NOMO-1 treated with DMSO at 0.1 percent for 48 hours (cell line): Measurements from ENCODE around the gene C10orf67.

Experiments used
- DNase-seq: peaks from one replicate; lab custom pipeline; 2025; ENCODE audit not compliant: unreplicated experiment; lab: John Stamatoyannopoulos, UW

C10orf67 gene

DNA sequence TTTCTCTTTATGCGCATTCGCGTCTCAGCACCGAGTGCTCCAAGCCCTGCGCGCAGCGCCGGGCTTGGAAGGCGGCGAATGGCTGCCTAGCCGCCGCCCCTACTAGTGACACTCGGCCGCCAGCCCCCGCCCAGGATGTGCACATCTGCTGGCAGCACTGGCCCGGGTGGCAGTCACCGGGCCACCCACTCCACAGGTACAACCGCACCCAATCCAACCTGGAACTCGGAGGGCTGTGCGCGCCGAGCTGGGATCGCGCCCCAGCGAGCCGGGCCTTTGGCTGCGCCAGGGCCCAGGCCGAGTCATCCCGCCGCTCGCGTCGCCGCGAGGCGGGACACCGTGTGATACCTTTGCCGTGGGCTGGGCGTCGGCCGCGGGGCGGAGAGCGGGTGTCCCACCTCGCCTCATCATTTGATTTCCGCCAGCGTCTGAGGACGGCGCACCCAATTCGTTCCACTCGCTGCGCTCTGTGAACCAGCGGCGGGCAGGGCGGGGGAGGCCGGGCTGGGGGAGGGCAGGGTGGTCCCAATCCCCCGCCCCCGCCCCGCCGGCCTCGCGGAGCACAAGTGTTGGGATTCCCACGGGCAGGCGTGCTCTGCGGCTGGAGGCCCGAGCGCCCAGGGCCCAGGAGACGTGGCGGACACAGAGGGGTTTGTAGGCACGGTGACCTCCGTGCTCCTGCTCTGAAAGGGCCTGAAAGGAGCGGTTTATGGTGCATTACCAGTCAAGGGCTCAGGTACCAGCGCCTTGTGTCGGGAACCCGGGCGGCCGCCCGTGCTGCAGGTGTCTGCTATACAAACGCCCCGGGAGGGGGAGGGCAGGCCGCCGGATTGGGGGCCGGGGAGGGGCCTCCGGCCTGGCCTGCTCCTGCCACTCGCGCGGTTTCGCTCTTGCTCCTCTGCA lies 170.3 kb downstream of the C10orf67 start:
- no peak for DNase-seq

DNA sequence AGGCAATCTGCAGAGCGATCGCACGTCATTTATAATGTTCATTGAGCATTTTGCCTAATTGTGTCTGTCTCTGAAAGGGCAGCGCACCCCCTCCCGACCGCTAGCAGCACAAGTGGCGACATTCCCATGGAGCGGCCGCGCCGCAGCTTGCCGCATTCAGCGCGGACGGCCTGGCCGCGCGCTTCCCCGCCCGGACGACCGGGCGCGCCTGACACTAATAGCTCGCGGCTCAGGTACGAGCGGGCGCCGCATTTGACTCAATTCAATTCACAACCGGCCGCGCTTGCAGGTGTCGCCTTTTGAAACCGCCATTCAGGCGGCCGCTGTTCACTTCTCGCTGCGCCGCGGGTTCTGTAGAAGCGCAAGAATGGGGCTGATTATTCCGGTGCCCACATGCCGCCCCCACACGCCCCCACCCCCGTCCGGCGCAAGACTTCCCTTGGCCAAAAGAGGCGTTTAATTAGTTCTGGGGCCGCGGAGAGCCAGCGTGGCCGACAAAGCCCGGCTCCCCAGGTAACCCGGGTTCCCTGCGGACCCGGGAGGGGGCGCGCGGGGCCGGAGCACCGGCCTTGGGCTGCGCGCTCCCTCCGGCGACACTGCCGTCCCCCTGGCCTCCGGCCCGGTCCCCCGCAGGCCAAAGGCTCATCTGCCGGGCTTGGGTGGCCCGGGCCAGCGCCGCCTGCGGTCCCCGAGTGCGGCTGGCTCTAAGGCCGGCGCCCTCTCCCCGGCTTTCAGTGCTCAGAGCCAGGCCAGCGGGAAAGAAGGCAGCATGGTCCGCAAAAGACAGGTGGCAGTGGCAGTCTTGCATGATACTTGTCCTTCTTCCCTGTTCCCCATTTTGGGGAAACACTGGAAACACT lies 171.2 kb downstream of the C10orf67 start:
- DNase-seq, result no peak

DNA sequence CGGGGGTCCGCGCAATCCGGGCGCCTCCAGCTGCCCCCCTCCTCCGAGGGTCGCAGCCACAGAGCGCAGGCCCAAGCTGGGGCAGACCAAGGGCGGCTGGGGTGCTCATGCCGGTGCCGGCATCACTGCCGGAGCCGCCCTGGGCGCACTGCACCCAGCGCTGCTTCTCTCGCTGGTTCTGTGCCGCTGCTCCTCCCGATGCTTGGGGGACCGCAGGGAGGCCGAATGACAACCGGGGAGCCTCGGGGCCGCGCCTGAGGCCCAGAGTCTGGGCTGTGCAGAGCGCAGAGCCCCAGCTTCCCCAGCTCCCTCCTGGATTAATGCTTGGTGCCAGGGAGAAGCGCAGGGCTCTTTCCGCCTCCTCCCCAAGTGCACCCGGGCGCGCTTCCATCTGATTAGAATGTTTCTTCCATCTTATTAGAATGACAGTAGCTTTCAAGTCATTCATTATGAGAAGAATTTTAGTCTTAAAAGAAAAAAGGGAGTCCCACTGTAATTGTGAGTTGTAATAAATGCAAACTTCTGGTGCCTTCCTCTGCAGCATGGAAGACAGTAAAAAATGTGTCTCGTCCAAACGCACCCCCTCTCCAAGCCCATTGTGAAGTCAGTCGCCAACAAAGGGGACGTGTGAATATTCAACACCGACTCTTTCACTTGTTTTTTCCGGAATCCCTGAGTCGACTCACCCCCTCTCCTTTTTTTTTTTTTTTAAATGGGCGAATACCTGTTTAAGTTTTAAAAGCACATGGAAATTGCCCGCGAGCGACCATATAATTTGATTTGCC lies 172.0 kb downstream of the C10orf67 start:
- DNase-seq, result no peak

DNA sequence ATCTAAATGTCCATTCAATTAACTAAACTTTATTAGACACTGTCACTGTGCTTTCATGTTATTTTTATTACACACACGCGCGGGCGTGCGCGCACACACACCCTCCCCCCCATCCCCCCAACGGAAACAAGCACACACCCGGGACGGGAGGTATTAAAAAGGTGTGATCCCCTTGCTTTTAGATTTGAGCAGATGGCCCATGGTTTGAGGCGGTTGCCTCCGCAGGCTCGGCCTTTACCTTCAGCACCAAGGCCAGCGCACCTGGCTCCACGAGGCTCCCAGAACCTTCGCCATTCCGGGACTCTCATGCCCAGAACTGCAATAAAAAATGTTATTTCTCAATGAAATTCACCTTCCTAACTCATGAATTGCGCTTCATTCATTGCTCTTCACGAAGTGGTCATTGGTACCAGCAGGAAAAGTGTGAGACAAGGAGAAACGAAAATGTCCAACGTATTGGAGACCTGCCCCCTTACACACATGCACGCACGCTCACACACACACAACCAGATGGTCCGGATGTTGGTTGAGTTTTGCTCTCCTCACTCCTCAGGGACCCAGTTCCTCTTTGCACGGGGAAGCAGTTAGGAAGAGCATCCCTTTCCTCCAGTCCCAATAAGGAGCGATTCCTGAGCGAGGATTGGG lies 173.2 kb downstream of the C10orf67 start:
- DNase-seq, result no peak

DNA sequence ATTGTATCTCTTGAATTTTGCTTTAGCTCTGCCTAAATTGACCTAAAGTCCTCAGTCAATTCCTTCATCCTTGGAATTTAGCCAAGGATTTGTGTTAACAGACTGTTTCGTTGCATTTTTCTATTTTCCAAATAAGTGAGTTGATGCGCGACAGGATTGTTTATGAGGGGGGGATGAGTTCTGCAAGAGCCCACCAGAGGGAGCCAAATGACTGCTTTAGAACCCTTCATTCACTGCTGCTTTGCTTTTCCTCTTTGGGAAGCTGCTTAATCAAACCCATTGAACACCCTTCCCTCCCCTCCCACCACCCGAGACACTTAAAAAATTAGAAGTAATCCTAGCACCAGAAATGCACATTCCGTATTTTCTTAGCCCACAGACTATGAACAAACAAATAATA lies 186.2 kb downstream of the C10orf67 start:
- DNase-seq, result peak; percentile 57

DNA sequence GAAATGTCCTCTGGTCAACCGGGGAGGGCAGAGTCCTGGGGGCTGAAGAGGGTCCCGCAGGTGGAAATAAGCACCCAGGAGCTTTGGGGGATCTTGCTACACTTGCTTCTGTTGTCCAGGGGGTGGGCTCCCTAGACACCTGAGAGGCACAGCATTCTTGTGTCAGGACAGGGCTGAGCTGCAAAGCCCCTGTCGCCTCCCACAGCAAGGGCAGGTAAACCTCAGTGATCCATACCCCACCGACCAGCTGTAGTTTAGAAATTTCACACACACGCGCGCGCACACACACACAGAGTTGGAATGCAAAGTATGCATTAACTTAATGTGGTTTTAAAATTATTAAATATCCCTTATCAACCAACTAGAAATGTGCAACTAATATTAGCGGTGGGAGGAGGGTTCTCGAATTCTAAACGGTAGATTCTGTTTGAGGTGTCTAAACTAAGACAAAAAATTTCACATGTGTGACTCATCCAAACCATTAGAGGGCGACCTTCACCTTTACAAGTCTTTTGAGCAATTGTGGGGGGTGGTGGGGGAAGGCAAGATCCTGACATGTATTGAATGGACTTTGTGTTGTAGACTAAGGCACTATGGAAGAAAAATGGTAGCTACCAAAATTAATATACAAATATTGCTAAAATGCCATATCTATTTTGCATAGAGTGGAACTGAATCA lies 186.8 kb downstream of the C10orf67 start:
- peak; percentile 57 for DNase-seq

DNA sequence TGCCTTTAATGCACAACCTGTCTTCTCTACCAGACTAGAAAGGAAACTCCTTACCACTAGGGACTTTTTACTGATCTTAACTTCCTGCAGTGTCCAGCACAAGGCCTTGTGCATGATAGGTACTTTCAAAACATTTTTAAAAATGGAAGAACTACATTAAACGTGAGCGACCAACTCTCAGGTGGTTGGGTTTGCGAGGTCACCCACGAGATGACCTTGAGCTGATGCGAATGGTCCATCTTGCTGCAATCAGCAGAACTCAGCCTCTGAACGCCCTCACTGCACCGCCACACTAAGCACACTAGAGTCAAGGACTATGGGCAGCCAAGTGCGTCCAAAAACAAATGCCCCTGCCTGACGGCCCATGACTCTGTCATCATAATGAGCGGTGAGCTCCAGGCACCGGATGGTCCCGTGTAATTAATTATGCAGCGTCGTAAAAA lies 187.3 kb downstream of the C10orf67 start:
- no peak for DNase-seq

DNA sequence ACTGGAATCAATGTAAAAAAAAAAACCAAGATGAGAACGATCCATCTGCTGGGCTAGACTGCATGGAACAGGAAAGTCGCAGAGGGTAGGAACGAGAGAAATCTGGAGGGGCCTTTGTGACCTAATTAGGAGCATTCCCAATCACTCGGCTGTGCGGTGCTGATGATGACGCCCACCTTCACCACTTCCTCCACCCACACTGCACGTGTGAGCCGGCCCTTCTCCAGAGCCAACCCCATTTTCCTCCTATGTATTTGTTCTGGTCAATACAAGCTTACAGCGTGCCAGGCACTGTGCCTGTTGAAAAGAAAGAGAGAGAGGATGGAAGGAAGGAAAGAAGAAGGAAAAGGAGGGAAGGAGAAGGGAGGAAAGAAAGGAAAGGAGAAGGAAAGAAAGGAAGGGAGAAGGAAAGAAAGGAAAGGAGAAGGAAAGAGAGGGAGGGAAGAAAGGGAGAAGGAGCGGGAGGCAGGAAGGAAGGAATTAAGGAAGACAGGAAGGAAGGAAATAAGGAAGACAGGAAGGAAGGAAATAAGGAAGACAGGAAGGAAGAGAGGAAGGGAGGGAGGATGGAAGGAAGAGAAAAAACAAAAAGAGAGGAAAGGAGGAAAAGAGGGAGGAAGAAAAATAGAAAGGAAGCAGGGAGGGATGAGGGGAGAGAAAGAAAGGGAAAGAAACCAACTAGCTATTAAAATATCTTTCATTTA lies 188.0 kb downstream of the C10orf67 start:
- DNase-seq, result no peak

DNA sequence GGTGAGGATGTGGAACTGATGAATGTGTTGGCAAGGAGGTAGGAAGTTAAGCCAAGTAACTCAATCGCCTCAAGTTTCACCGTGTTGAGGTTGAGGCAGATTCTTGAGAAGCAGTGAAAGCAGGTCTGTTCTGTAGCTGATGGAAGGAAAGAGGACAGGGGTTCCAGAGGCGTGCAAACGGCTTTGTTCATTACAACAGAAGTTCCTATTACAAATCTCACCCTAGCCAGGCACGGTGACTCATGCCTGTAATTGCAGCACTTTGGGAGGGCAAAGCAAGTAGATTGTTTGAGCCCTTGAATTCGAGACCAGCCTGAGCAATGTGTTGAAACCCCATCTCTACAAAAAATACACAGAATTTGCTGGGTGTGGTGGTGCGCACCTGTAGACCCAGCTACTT lies 189.4 kb downstream of the C10orf67 start:
- DNase-seq, result peak; percentile 58
